WTC11 (cell line): Measurements from ENCODE around the gene BPTF. TPM values are rescaled to one million over a fixed set of nuclear protein-coding genes. Genes with fewer than 3 reads are reported as not detected.

Experiments
- AFF4 ChIP-seq: sonication (generic); formaldehyde crosslinking; IDR thresholded peaks from 2 replicates; pipeline ENCODE4 v1.8.1; 2023; ENCODE audit warnings: mild to moderate bottlenecking, missing genetic modification reagents, borderline replicate concordance
- ARID4B ChIP-seq: sonication (generic); formaldehyde crosslinking; IDR thresholded peaks from 2 replicates; pipeline ENCODE4 v1.8.0; 2023; ENCODE audit warnings: missing genetic modification reagents, mild to moderate bottlenecking, borderline replicate concordance
- ATF3 ChIP-seq: sonication (generic); formaldehyde crosslinking; conservative IDR thresholded peaks from 2 replicates; pipeline ENCODE4 v1.8.1; 2022; ENCODE audit warnings: mild to moderate bottlenecking, missing genetic modification reagents
- CBFB ChIP-seq: sonication (generic); formaldehyde crosslinking; IDR thresholded peaks from 2 replicates; pipeline ENCODE4 v1.8.1; 2022; ENCODE audit warnings: mild to moderate bottlenecking, low read depth, missing genetic modification reagents
- CDX4 ChIP-seq: fragments of 250-450 bp; sonication (Bioruptor Pico); IDR thresholded peaks from 2 replicates; pipeline ENCODE4 v1.9.0; 2021; ENCODE audit warnings: moderate library complexity, mild to moderate bottlenecking, inconsistent platforms, borderline replicate concordance
- CREM ChIP-seq: sonication (generic); formaldehyde crosslinking; IDR thresholded peaks from 2 replicates; pipeline ENCODE4 v1.8.1; 2022; ENCODE audit warnings: mild to moderate bottlenecking, missing genetic modification reagents, moderate library complexity
- FOXJ3 ChIP-seq: sonication (generic); formaldehyde crosslinking; IDR thresholded peaks from 2 replicates; pipeline ENCODE4 v1.9.0; 2021; ENCODE audit warnings: missing genetic modification reagents, mild to moderate bottlenecking, borderline replicate concordance
- FOXK1 ChIP-seq: sonication (generic); formaldehyde crosslinking; IDR thresholded peaks from 2 replicates; pipeline ENCODE4 v1.8.0; 2022; ENCODE audit warnings: mild to moderate bottlenecking, moderate library complexity, missing genetic modification reagents
- GABPB1 ChIP-seq: sonication (generic); formaldehyde crosslinking; IDR thresholded peaks from 2 replicates; pipeline ENCODE4 v1.8.1; 2023; ENCODE audit warnings: mild to moderate bottlenecking, missing genetic modification reagents
- JAZF1 ChIP-seq: fragments of 250-450 bp; sonication (Bioruptor Pico); IDR thresholded peaks from 2 replicates; pipeline ENCODE4 v1.9.0; 2021; ENCODE audit warnings: moderate library complexity, mild to moderate bottlenecking, inconsistent platforms
- JUN ChIP-seq: sonication (generic); formaldehyde crosslinking; IDR thresholded peaks from 2 replicates; pipeline ENCODE4 v1.8.0; 2023; ENCODE audit warnings: mild to moderate bottlenecking, missing genetic modification reagents
- NFATC4 ChIP-seq: fragments of 250-450 bp; sonication (Bioruptor Pico); IDR thresholded peaks from 2 replicates; pipeline ENCODE4 v1.9.0; 2021; ENCODE audit warnings: mild to moderate bottlenecking
- NR2C2 ChIP-seq: sonication (generic); formaldehyde crosslinking; IDR thresholded peaks from 2 replicates; pipeline ENCODE4 v1.8.0; 2022; ENCODE audit warnings: mild to moderate bottlenecking, missing genetic modification reagents
- OVOL2 ChIP-seq: fragments of 250-450 bp; sonication (Bioruptor Pico); IDR thresholded peaks from 2 replicates; pipeline ENCODE4 v1.9.0; 2021; ENCODE audit warnings: mild to moderate bottlenecking, borderline replicate concordance
- RELA ChIP-seq: sonication (generic); formaldehyde crosslinking; IDR thresholded peaks from 2 replicates; pipeline ENCODE4 v1.8.1; 2022; ENCODE audit warnings: missing genetic modification reagents, mild to moderate bottlenecking, borderline replicate concordance
- RORB ChIP-seq: fragments of 250-450 bp; sonication (Bioruptor Pico); IDR thresholded peaks from 2 replicates; pipeline ENCODE4 v1.9.0; 2021; ENCODE audit warnings: mild to moderate bottlenecking
- STAT6 ChIP-seq: sonication (generic); formaldehyde crosslinking; conservative IDR thresholded peaks from 2 replicates; pipeline ENCODE4 v1.8.1; 2023; ENCODE audit warnings: mild to moderate bottlenecking, low read depth, missing genetic modification reagents, moderate library complexity
- TCF7 ChIP-seq: sonication (generic); formaldehyde crosslinking; IDR thresholded peaks from 2 replicates; pipeline ENCODE4 v1.8.0; 2022; ENCODE audit warnings: mild to moderate bottlenecking, low read depth, missing genetic modification reagents, moderate library complexity
- TP53 ChIP-seq: sonication (generic); formaldehyde crosslinking; IDR thresholded peaks from 2 replicates; pipeline ENCODE4 v1.8.1; 2023; ENCODE audit warnings: mild to moderate bottlenecking, missing genetic modification reagents
- ZMAT4 ChIP-seq: fragments of 250-450 bp; sonication (Bioruptor Pico); IDR thresholded peaks from 2 replicates; pipeline ENCODE4 v1.9.0; 2021; ENCODE audit warnings: mild to moderate bottlenecking
- ZNF263 ChIP-seq: sonication (generic); formaldehyde crosslinking; IDR thresholded peaks from 2 replicates; pipeline ENCODE4 v1.8.1; 2022; ENCODE audit warnings: low read depth, mild to moderate bottlenecking, moderate library complexity, missing genetic modification reagents
- ZSCAN18 ChIP-seq: fragments of 250-450 bp; sonication (Bioruptor Pico); IDR thresholded peaks from 2 replicates; pipeline ENCODE4 v2.1.2; 2022; ENCODE audit warnings: mild to moderate bottlenecking, moderate library complexity
- total RNA-seq: library from RNA; stranded (reverse); gene quantifications from 3 replicates; pipeline ENCODE4 v1.2.3, GENCODE V29; 2021

Gene BPTF
- total RNA-seq, 1 experiment from 2014 or later, result 178 TPM

- TF ChIP-seq ZMAT4 (CRISPR knock-in tag), result no peak
- TF ChIP-seq CDX4, result no peak
- TF ChIP-seq NFATC4 (CRISPR knock-in tag), result no peak
- TF ChIP-seq ATF3 (CRISPR knock-in tag), result no peak
- 0 out of 2 replicates have a peak, but pooled peaks have one; percentile 32 for TF ChIP-seq ARID4B (CRISPR knock-in tag)
- TF ChIP-seq CBFB (CRISPR knock-in tag), result peak; percentile 96
- TF ChIP-seq FOXK1 (CRISPR knock-in tag), result peak; percentile 63; the same call in 1 of the 2 replicates
- TF ChIP-seq TCF7 (CRISPR knock-in tag), result no peak; the same call in 1 of the 2 replicates
- no peak for TF ChIP-seq OVOL2
- TF ChIP-seq STAT6 (CRISPR knock-in tag), result 0 out of 2 replicates have a peak, but pooled peaks have one; percentile 37
- no peak for TF ChIP-seq JAZF1 (CRISPR knock-in tag)
- TF ChIP-seq JUN (CRISPR knock-in tag), result no peak
- 0 out of 2 replicates have a peak, but pooled peaks have one; percentile 38 for TF ChIP-seq ZNF263 (CRISPR knock-in tag)
- peak; percentile 81 for TF ChIP-seq CREM (CRISPR knock-in tag)
- no peak for TF ChIP-seq NR2C2
- peak; percentile 71; the same call in 1 of the 2 replicates for TF ChIP-seq GABPB1
- TF ChIP-seq RORB (CRISPR knock-in tag), result no peak
- TF ChIP-seq RELA (CRISPR knock-in tag), result no peak; the same call in 1 of the 2 replicates
- no peak for TF ChIP-seq FOXJ3 (CRISPR knock-in tag)
- TF ChIP-seq ZSCAN18 (CRISPR knock-in tag), result no peak
- TF ChIP-seq AFF4 (CRISPR knock-in tag), result peak; percentile 83; the same call in 1 of the 2 replicates
- peak; percentile 89 for TF ChIP-seq TP53 (CRISPR knock-in tag)
These were observed at the start of gene BPTF (continued) for GRCh38 chr17:67824735-67825626.
